Astrocyte (in vitro differentiated cells and primary cell): ENCODE results near the gene CFAP70.

Experiments
- CTCF ChIP-seq: IDR thresholded peaks from 2 replicates; pipeline ENCODE4 v1.5.1; 2011; ENCODE audit warnings: low read depth, mild to moderate bottlenecking, inconsistent platforms, low read length, moderate library complexity; ENCODE audit not compliant: insufficient read depth
- EZH2 ChIP-seq: IDR thresholded peaks from 2 replicates; pipeline ENCODE4 v1.6.1; 2012; ENCODE audit warnings: mild to moderate bottlenecking, low read length, inconsistent platforms; ENCODE audit not compliant: insufficient read depth

GRCh38 chr10:73215749-73216148 lies 142.9 kb downstream of the CFAP70 start:
- TF ChIP-seq CTCF (no peak), EZH2 (no peak)
